Hepatocyte (in vitro differentiated cells): ENCODE results near the gene DPEP1.

ENCODE experiments used
- CTCF ChIP-seq: fragments of 200-600 bp; sonication (generic); IDR thresholded peaks from 2 replicates; pipeline ENCODE4 v1.5.1; 2016; ENCODE audit warnings: antibody characterized with exemption, mild to moderate bottlenecking; ENCODE audit not compliant: poor library complexity
- EZH2 ChIP-seq: fragments of 200-600 bp; sonication (generic); IDR thresholded peaks from 2 replicates; pipeline ENCODE4 v1.6.1; 2016; ENCODE audit warnings: antibody characterized with exemption, mild to moderate bottlenecking, borderline replicate concordance
- EZH2phosphoT487 ChIP-seq: fragments of 200-600 bp; sonication (generic); IDR thresholded peaks from one replicate; pipeline ENCODE4 v1.6.1; 2018; ENCODE audit warnings: antibody characterized with exemption, mild to moderate bottlenecking, low read depth, moderate library complexity; ENCODE audit not compliant: unreplicated experiment, severe bottlenecking

GRCh38 chr16:89572485-89573205, 40.8 kb upstream of the DPEP1 start:
- no peak for TF ChIP-seq CTCF
- TF ChIP-seq EZH2 = no peak
- TF ChIP-seq EZH2phosphoT487 = no peak
